Hepatocyte (in vitro differentiated cells): Measurements from ENCODE around the gene DHDH.

Source experiments
- CTCF ChIP-seq: fragments of 200-600 bp; sonication (generic); IDR thresholded peaks from 2 replicates; pipeline ENCODE4 v1.5.1; 2016; ENCODE audit warnings: antibody characterized with exemption, mild to moderate bottlenecking; ENCODE audit not compliant: poor library complexity
- EZH2 ChIP-seq: fragments of 200-600 bp; sonication (generic); IDR thresholded peaks from 2 replicates; pipeline ENCODE4 v1.6.1; 2016; ENCODE audit warnings: antibody characterized with exemption, mild to moderate bottlenecking, borderline replicate concordance
- EZH2phosphoT487 ChIP-seq: fragments of 200-600 bp; sonication (generic); IDR thresholded peaks from one replicate; pipeline ENCODE4 v1.6.1; 2018; ENCODE audit warnings: antibody characterized with exemption, mild to moderate bottlenecking, low read depth, moderate library complexity; ENCODE audit not compliant: unreplicated experiment, severe bottlenecking

- no peak for TF ChIP-seq CTCF
- TF ChIP-seq EZH2 = no peak
- TF ChIP-seq EZH2phosphoT487 = no peak
Observed at GRCh38 chr19:48969276-48970138, 36.0 kb downstream of the DHDH start.
